NK-92 (cell line): ENCODE measurements around the gene BABAM2.

ENCODE experiments used
- DNase-seq: peaks from one replicate; lab custom pipeline; 2025; ENCODE audit not compliant: unreplicated experiment; lab: John Stamatoyannopoulos, UW

The BABAM2 gene

DNA sequence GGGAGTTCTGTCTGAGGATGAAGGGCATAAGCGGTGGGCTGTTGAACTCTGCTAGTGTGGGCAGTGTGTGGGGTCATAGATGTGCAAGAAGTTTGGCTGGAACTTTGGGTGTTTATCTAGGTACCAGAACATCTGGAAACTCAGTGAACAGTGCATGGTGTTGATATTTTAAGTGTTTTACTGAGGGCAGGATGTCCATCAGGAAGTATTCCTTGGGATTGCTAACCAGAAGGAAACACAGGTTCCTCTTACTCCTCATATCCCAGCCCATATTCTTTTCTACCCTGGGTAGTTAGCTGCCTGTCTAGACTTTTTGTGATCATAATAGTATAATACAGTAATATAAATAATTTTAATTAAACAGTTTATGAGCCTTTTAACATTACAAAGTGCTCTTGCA lies 15.5 kb downstream of the BABAM2 start:
- DNase-seq = no peak

GRCh38 chr2:27907547-27907946 lies 17.0 kb downstream of the BABAM2 start:
- DNase-seq = no peak

DNA sequence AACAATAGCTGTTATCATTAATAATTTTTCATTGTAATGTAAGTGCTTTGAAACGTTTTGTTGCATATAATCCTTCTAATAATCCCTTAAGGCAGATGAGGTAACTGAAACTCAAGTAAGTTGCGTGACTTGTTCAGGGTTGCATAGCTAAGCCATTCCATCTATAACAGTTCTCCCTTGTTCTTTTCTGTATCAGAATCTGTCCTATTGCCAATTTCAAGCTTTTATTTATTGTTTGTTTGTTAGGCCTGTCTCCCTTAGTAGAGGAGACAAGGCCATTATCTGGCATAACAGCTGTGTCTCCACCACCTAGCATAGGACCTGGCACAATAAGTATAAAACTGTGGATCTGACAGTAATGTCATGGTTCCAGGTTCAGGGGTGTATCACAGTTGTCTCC lies 19.4 kb downstream of the BABAM2 start:
- no peak for DNase-seq

DNA sequence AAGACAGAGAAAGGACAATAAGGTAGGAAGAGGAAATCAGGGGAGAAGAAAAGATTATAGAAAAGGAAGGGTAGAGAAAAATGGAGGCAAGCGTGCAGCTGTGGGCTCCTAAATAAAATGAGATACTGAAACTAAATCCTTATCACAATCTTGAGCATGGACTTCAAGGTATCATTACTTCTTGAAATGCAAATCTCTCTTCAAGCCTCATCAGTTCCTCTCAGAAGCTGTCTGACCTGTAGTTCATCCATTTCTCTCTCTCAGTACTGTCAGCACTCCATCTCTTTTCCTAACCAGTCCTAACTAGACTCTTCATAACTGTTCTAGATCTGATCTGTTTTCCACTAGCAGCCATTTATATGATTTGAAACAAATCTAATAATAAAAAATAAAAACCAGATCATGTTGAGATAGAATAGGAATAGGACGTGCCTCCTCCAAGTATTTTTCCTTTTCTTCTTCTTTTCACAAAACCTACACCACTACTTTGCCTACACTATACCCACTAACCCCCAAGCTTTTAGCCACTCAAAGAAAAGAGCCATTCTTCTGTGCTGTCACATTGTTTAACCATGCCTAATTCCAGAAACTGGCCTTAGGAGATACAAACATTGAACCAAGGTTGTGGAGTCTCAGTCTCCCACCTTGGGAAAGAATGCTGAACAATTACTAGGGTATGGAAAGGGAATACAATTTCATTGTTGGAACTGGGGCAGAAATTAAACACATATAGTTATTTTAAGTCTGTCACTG lies 21.1 kb downstream of the BABAM2 start:
- no peak for DNase-seq

- no peak for DNase-seq
Measured at GRCh38 chr2:27912512-27912911, 22.0 kb downstream of the BABAM2 start.

GRCh38 chr2:27914041-27914804 lies 23.7 kb downstream of the BABAM2 start:
- no peak for DNase-seq

- DNase-seq = no peak
Measured at GRCh38 chr2:27914805-27915175, 24.3 kb downstream of the BABAM2 start.

GRCh38 chr2:27915191-27915590 lies 24.7 kb downstream of the BABAM2 start:
- no peak for DNase-seq

- no peak for DNase-seq
Measured at GRCh38 chr2:27915874-27916273, 25.3 kb downstream of the BABAM2 start.

DNA sequence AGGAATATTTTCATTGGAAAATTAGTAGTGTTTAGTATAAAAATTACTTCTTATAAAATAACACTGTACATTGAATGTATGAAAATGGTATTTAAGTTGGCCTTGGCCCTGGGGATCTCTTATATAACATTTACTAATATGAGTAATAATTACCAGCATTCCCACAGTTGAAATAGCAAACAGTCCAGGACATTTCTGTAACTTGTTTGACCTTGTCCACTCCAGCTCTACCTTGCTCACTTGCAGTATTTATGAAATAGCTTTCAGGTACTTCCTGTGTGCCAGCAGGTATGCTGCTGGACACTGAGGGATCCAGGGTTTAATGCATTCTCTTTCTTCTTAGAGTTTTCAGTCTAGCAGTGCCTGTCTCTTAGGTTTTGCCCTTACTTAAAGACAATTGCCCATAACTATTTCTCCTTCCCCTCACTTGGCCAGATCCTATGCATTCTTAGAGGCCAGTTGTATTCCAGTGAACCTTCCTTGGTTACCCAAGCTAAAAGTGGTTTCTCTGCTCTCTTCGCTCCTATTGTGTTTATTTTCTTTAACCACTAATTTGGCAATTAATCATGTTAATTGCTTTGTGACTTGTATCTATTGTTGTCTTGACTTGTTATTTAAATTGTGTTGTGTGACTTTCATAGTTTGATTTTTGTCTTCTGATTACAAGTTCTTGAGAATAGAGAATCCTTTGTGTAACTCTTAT lies 25.9 kb downstream of the BABAM2 start:
- DNase-seq = no peak

DNA sequence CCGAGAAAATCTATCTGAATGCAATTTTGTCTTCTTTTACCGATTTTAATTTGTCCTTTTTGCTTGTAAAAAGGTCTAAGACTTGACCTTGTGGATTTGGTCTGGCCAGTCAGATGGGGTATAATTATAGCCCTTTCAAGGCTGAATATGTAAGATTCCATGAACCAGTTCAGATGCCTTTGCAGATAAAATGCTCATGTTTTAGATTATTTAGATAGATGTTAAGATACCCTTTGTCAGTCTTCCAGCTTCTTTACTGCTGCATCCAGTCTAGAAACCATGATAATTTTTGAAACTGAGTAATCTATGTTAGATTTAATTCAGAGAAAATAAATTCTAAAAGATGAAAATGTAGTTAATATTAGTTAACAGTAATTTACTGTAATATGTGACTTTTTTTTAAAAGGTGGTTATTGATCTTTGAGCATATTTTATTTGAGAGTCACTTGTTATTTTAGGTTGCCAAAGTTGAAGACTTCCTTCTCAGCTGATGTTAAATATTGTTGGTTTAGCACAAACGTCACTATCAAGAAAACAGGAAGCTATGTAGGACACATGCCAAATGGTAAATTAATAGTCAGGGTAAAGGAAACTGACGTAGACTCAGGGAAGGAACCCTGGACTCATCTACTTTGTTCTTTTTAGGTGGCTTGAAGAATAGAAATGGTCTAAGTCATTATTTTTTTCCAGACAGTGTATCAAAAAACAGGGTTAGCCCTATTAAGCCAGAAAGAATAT lies 29.8 kb downstream of the BABAM2 start:
- no peak for DNase-seq

GRCh38 chr2:27921424-27921823 lies 30.9 kb downstream of the BABAM2 start:
- no peak for DNase-seq

- no peak for DNase-seq
Measured at GRCh38 chr2:27921880-27922547, 31.5 kb downstream of the BABAM2 start.

DNA sequence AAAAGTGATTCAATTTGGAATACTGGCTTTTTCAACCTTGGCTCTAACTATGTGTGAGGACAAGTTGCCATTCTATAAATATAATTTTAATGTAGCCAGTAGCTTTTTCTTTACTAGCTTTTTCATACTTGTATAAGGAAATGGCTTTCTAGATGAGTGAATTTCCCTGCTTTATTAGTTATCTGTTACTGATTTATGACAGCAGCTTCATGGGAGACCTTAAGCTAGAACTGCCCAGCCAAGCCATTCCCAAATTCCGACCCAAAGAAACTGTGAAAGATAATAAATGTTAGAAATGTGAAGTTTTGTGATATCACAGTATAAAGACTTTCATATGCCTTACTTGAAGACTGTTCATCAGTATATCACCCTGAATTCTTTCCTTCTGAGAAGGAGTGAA lies 32.3 kb downstream of the BABAM2 start:
- no peak for DNase-seq

- no peak for DNase-seq
Measured at GRCh38 chr2:27925766-27926472, 35.4 kb downstream of the BABAM2 start.

DNA sequence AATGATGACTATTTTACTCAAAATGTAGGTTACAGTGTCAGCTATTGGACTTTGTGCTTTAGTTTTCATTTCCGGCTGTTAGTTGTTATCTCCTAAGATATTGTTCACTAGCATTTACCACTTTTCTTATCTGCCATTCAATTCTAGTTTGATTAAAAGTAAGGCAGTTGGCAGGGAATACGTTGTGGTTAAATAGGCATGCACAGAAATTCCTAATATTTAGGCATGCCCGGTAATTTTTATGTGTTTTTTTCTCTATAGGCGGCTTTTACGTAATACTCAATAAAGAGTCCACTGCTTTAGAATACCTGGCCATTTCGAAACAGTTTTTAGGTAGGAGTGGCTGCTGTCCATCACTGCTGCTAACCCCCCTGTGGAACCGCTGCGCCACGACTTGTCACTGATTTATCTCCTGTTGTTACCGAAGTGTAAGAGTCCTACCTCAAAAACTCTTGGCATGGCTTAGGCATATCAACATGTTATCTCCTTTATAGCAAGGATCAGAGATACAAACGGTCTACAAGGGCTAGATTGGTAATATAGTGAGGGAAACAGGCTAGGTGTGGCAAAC lies 39.5 kb downstream of the BABAM2 start:
- DNase-seq = no peak

DNA sequence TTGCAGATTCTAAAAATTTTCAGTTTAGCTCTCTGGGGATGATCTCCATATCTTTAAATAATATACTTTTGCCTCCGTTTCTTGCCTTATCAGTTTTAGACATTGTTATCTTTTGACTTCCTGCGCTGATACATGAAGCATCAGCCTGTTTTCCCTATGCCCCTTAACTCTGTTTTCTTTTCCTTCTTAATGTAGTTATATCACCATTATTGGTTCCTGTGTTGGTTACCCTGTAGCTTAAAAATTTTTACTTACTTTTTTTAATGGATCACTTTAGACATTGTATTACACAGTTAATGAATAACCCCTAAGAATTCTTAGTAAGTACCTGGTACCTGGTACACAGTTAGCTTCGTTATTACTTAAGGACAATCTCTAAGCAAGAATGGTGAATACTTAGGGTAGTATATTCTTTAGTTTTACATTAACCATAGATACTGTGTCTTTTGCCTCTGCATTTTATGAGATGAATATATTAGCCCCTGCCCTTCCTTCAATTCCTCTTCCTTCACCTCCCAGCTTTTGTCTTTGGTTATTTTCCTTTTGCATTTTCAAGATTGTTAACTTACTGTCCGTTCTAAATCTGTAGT lies 40.9 kb downstream of the BABAM2 start:
- no peak for DNase-seq

DNA sequence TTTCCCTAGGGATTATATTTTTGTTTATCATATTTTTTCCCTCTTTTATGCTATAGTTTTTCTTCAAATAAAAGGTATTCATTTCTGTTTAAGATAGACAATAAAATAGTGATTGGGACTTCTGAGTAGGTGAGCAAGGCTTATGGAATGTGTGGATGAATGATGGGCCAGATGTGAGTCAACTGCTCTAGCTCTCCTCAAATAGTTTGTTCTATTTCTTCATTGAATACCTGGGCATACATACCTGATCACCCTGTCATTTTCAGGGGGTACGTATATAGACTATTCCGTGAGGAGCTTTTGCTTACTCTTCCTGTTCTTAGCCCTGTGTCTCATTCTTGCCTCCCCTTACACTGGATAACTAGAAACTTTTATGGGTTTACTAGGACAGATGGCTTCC lies 41.9 kb downstream of the BABAM2 start:
- DNase-seq = no peak

DNA sequence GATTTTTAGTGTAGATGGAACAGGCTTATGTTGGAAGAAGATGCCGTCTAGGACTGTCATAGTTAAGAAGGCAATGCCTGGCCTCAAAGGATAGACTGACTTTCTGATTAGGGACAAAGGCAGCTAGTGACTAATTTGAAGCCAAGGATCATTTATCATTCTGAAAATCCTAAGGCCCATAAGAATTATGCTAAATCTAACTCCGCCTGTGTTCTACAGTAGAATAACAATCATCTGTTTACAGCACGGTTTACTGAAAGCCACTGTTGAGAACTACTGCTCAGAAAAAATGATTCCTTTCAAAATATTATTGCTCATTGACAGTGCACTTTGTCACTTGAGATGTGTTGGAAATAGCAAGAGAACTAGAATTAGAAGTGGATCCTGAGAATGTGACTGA lies 44.5 kb downstream of the BABAM2 start:
- DNase-seq = no peak
